Stimulated activated CD4-positive, alpha-beta T cell treated with anti-CD3 and anti-CD28 coated beads, Interleukin-15, amount 100 ng/mL, for 48 hours (primary cell): ENCODE data around the gene C19orf12.

Experiments
- DNase-seq, 2 donors: peaks; one replicate each; pipeline ENCODE4 v3.0.0-alpha.2; 2020; ENCODE audit warnings: low read depth in 2 of 2

Gene C19orf12

GRCh38 chr19:29664753-29665214, 50.3 kb downstream of the C19orf12 start:
- no peak for DNase-seq

GRCh38 chr19:29663861-29664752, 51.0 kb downstream of the C19orf12 start:
- no peak for DNase-seq

GRCh38 chr19:29662604-29663404, 52.3 kb downstream of the C19orf12 start:
- DNase-seq: no peak

DNA sequence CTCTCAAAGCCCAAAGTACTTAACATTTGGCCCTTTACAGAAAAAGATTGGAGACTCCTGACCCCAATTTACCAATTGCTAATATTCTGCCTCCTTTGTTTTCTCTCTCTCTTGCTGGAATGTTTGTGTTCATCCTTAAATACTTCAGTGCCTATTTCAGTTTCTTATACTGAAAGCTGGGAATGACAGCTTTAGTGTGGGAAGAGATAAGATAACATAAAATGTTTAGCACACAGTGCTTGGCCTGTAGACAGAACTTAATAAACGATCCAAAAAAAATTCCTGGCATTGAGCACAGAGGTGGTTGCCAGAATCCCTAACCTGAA, 52.8 kb downstream of the C19orf12 start:
- DNase-seq: no peak

GRCh38 chr19:29660835-29661234, 54.2 kb downstream of the C19orf12 start:
- peak in 1 of 2 donors; percentile 44 for DNase-seq

- no peak for DNase-seq
Observed at GRCh38 chr19:29658221-29658991, 56.7 kb downstream of the C19orf12 start.

- no peak for DNase-seq
Observed at GRCh38 chr19:29655648-29656335, 59.3 kb downstream of the C19orf12 start.

DNA sequence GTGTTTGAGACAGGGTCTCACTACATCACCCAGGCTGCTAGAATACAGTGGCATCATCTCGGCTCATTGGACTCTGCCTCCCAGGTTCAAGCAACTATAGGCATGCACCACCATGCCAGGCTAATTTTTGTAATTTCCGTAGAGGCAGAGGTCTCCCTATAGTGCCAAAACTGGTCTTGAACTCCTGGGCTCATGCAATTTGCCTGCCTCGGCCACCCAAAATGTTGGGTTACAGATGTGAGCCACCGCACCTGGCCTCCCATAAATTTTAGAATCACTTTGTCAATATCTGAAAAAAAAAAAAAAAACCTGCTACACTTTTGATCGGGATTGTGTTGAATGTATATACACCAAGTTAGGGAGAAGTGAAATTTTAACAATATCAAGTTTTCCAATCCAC, 61.7 kb downstream of the C19orf12 start:
- DNase-seq: no peak

DNA sequence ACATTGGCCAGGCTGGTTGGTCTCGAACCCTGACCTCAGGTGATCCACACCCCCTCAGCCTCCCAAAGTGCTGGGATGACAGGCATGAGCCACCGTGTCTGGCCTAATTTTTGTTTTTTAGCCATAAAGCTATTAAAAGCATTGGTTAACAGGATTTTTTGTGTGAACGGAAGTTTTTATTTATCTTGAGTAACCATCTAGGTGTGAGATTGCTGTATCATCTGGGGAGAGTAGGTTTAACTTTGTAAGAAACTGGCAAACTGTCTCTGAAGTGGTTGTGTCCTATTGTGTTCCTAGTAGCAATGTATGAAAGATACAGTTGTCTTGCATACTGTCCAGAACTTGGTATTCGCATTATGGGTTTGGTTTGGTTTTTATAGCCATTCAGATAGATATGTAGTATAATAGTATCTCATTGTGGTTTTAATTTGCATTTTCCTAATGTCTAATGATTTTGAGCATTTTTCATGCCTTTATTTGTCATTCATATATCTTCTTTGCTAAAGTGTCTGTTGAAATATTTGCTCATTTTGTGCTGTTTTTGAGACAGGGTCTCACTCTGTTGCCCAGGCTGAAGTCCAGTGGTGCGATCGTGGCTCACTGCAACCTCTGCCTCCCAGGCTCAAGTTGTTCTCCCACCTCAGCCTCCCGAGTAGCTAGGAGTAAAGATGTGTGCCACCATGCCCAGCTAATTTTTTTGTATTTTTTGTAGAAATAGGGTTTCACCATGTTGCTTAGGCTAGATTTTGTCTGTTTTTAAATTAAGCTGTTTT, 63.3 kb downstream of the C19orf12 start:
- DNase-seq: no peak

DNA sequence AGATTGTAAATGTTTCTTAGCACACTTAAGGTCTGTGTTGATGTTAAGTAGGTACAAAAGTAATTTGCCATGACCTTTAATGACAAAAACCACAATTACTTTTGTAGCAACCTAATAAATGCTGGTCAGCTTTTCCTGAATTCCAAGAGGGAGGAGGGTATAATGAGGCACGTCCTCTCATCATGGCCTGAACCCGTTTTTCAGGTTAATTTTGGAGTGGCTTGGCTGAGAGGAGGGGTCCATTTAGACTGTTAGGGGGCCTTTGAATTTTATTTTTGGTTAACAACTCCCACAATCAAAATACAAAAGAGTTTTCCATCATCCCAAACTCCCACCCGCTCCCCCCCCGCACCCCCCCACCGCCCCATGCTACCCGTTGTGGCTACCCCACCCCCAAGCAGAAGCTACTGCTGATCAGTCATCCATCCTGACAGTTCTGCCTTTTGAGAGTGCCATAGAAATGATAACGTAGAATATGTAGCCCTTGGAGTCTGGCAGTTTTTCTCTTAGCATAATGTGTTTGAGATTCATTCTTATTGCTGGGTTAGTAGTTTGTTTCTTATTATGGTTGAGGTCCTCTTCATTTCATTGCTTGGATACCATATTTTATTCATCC, 64.2 kb downstream of the C19orf12 start:
- no peak for DNase-seq
